KOPT-K1 (cell line): ENCODE measurements around the gene RUNDC1.

Experiments used
- H3K27ac ChIP-seq: fragments of 200-600 bp; sonication (generic); 2 replicates; pipeline ENCODE4 v1.5.1; 2016; ENCODE audit warnings: antibody characterized with exemption, mild to moderate bottlenecking, low read depth, low read length; ENCODE audit not compliant: poor library complexity, severe bottlenecking
- H3K36me3 ChIP-seq: fragments of 200-600 bp; sonication (generic); 2 replicates; pipeline ENCODE4 v1.5.1; 2017; ENCODE audit warnings: antibody characterized with exemption, mild to moderate bottlenecking, low read length, moderate library complexity; ENCODE audit not compliant: insufficient read depth
- H3K9me3 ChIP-seq: fragments of 200-600 bp; sonication (generic); 2 replicates; pipeline ENCODE4 v1.5.1; 2017; ENCODE audit warnings: antibody characterized with exemption, low read length, mild to moderate bottlenecking; ENCODE audit not compliant: insufficient read depth, poor library complexity, severe bottlenecking

The RUNDC1 gene

GRCh38 chr17:43020789-43021740 lies 40.7 kb downstream of the RUNDC1 start:
- Histone ChIP-seq H3K27ac (peak overlapping the region; percentile 81), H3K9me3 (no peaks in the 10 kb centered on the region), H3K36me3 (peaks cover 12% of the 10 kb centered on the region)

DNA sequence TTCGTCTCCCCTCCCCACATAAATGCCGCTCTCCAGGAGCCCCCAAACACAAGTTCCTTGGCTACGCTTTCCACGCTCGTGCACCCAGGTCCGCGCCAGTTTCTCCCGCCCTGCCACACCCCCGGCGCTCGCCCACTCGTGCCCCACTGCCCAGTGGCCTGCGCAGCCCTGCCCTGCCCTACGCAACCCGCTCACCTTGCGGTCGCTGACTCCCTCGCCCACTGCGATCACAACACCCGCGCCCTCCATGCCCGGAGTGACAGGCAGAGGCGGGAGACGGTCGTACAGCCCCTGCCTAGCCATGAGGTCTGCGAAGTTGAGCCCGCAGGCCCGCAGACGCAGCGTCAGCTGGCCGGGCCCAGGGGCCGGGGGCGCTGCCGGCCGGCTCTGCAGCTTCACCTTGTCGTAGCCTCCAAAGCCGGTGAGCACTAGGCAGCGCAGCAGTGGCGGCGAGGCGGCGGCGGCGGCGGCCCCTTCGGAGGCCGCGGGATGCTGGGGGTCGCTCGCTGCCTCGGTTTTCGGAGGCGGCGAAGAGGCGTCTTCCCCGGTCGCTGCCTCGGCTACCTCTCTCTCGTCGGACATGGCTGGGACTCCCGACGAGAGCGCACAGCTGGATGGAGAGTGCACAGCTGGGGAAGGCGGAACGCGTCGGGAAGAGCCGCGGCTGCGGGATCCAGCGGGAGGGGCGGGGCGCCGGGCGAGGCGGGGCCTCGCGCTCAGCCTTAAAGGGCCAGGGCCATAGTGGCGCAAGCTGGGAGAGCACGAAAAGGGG lies 41.6 kb downstream of the RUNDC1 start, which contains the start of gene VAT1:
Gene VAT1, minus strand, starts transcription at position 645 of the 772 bp plus-strand sequence. Its CDS starts 63 bp downstream, at position 582.
- Histone ChIP-seq H3K36me3 (peaks cover 6% of the 10 kb centered on the region), H3K9me3 (no peaks in the 10 kb centered on the region), H3K27ac (peak within 1 kb of the TSS; percentile 81)

DNA sequence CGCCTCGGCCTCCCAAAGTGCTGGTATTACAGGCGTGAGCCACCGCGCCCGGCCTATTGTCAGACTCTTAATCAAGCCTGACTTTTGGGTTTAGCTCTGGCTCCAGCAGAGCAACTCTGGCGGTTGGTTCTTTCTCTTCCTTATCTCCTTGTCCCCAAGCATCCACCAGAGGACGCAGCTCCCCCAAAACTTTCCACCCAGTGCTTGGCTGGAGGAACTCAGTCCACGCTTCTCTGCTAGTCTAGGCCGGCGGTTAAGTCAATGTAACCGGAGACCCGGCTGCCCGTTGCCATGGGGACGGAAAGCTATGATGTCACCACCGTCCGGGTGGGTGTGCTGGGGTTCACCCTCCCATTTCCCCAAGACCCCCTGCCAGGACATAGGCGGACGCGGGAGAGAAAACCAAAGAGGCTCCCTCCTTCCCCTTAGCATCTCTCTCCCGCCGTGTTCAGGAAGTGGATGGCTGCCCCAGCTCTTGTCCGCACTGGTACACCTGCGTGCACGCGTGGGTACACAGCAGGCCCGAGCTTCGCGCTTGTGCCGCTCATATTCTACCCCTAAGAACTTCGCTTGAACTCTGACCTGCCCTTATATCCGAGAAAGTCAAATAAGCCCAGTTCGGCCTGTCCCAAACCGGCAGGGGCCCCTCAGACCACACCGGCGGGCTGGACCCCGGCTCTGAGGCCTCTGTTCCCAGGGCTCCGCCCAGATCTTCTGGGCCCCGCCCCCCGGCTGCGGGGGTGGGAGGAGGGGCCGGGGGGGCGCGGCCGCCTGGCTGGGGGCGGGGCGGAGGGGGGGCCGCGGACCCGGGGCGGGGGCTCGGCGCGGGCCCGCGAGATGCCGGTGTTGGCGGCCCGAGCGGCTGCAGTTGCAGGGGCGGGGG lies 44.3 kb downstream of the RUNDC1 start, which contains the start of gene RND2:
Gene RND2, plus strand, starts transcription at position 825 of the 883 bp plus-strand sequence. CDS start 117 bp downstream, outside the sequence.
- H3K9me3 ChIP-seq = no peaks in the 10 kb centered on the region
- no peaks in the 10 kb centered on the region for H3K36me3 ChIP-seq
- peak within 1 kb of the TSS; percentile 39 for H3K27ac ChIP-seq

DNA sequence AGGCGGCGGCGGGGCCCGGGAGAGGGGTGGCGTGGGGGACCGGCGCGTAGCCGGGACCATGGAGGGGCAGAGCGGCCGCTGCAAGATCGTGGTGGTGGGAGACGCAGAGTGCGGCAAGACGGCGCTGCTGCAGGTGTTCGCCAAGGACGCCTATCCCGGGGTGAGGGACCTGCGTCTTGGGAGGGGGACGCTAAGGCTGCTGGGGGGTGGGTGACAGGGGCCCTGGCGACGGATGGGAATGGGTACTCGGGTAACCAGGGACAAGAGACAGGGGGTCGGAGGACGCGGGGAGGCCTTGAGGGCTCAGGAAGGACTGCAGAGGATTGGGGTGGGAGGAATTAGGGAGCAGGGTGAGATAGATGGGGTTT lies 44.9 kb downstream of the RUNDC1 start:
- H3K27ac ChIP-seq = no peak overlapping the region
- H3K36me3 ChIP-seq = no peaks in the 10 kb centered on the region
- no peaks in the 10 kb centered on the region for H3K9me3 ChIP-seq

- Histone ChIP-seq H3K36me3 (no peaks in the 10 kb centered on the region), H3K27ac (no peak overlapping the region), H3K9me3 (no peaks in the 10 kb centered on the region)
Measured at GRCh38 chr17:43025766-43026537, 45.6 kb downstream of the RUNDC1 start.

- no peaks in the 10 kb centered on the region for H3K9me3 ChIP-seq
- H3K36me3 ChIP-seq = no peaks in the 10 kb centered on the region
- no peak overlapping the region for H3K27ac ChIP-seq
Measured at GRCh38 chr17:43026595-43026994, 46.2 kb downstream of the RUNDC1 start.

DNA sequence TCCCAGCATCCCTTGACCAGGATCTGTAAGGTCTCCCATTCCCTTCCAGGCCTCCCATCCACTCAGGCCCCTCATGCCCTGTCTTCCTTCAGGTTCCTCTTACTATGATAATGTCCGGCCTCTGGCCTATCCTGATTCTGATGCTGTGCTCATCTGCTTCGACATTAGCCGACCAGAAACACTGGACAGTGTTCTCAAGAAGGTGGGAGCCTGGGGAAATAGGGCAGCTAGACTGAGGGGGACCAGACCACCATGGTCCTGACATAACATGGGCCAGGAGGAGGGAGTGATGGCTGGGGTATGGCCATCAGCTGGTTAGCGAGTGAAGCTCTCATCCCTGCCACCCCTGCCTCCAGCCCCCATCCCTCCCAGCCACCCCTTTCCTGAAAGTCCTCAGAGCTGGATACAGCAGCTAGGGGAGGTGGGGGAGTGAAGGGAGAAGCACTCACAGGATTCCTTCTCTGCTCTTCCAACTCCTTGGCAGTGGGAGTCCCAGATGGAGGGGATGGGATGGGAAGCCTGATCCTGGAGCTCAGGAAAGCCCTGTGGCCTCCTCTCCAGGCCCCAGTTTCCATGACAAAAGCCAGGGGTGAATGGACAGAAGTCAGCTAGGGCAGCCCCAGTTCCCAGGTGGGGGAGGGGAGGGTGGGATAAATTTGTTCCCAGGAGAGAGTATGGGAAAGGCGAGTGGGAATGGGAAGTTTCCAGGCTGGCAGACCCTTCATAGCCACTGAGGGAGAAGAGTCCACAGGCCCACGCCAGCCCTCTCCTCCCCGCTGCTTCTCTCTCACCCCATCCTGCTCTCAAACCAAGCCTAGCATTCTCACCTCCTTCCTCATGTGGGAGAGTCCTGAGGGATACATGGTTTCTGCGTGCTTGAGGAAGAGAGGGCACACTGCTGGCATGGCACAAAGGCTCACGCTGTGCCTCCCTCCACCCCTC lies 47.0 kb downstream of the RUNDC1 start:
- Histone ChIP-seq H3K27ac (no peak overlapping the region), H3K36me3 (no peaks in the 10 kb centered on the region), H3K9me3 (no peaks in the 10 kb centered on the region)

DNA sequence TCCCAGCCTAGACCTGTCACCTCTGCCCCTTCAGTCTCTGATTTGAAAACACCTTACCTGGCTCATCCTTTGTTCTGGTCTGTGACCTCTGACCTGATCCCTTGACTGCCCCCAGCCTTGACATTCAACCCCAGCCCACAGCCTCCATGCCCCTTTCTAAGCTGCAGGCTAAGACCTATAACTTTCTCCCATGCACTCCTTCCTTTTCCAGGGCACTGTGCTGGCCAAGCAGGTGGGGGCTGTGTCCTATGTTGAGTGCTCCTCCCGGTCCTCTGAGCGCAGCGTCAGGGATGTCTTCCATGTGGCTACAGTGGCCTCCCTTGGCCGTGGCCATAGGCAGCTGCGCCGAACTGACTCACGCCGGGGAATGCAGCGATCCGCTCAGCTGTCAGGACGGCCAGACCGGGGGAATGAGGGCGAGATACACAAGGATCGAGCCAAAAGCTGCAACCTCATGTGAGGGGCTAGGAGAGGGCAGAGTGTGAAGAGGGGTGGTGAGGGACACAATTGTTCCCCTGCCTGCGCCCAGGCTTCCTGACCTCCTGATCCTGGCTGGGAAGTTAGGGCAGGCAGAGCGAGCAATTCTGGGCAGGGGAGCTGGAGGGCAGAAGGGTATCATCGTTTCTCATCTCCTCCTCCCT lies 48.0 kb downstream of the RUNDC1 start:
- no peaks in the 10 kb centered on the region for H3K36me3 ChIP-seq
- no peak overlapping the region for H3K27ac ChIP-seq
- H3K9me3 ChIP-seq = no peaks in the 10 kb centered on the region

- Histone ChIP-seq H3K27ac (no peak overlapping the region), H3K9me3 (no peaks in the 10 kb centered on the region), H3K36me3 (no peaks in the 10 kb centered on the region)
Measured at GRCh38 chr17:43030137-43030767, 49.9 kb downstream of the RUNDC1 start.

- H3K27ac ChIP-seq = no peak overlapping the region
- H3K36me3 ChIP-seq = no peaks in the 10 kb centered on the region
- no peaks in the 10 kb centered on the region for H3K9me3 ChIP-seq
Measured at GRCh38 chr17:43031666-43032065, 51.3 kb downstream of the RUNDC1 start.

DNA sequence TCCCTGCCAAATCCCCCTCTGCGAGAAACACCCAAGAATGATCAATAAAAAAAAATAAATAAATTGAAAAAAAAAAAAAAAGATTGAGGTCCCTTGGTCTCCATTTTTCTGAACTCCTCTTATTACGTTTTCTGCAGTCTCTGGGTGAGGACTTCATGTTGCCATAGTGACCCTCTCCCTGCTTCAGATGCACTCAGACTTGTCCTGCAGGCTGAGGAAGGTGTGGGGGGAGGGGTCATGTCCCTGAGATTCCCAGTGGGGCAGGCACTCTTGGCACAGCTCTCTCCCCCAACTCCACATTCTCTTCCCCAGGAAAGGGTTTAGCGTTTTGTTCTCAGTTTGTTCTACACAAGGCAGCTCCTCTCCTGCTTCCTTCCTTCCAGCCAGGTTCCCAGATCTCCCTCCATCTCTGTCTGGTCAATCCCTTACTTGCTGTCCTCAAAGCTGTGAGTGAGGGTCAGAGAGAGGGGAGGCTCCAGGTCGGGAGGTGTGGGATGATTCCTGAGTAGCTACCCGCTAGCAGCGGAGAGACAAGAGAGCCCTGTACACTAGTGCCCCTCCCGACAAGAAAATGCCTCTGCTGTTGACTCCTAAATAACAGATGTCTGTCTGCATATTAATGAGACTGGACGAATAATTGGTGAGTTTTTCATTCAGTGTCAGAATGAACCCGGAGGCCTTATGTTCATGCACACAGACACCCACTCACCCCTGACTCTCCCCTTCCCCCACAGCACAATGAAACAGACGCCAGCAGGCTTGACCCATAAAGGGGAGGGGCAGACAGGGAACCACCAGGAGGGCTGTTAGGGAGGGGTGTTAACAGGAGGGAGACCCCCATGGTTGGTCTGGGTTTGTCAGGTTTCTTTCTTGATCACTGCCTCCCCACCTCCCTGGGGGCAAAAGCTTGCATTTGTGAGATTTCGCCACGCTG lies 53.9 kb downstream of the RUNDC1 start:
- Histone ChIP-seq H3K36me3 (peaks cover 5% of the 10 kb centered on the region; the same call in 1 of the 2 replicates), H3K9me3 (no peaks in the 10 kb centered on the region), H3K27ac (no peak overlapping the region)
